ENCODE results near the gene YBX1.

DNA sequence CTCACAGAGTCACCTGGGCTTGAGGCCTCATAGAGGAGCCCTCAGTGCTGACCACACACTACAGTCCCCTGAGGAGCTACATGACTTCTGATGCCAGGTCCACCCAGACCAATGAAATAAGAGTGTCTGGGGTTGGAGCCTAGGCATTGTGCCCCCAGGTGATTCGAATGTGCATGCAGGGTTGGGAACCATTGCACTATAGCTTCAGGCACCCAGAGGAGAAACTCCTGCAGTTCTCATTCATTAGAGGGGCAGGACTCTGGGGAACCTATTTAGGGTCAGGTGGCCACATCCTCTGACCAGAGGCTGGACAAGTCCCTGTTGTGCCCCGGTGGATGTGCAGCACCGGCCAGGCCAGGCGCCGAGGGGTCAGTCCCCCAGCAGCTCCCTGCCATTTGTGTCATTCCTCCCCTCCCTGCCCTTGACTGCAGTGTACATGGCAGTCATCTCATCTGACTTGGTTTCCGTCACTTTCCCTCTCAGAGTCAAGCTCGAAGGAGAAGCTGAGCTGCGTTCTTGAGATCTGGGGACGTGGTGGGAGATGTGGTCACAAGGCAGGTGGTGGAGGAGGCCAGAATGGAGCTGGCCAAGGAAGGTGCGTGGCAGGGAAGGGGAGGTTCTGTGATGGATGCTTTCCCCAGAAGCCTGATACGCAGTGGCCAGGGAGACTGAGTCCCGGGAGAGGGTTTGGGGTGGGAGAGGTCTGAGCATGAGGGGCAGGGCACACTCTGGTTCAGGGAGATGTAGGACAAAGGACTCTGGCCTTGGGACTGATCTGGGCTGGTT, 51.4 kb downstream of the YBX1 start:
- no peak for TF ChIP-seq SPI1 (IDR thresholded peaks at IDR 0.05; ENCODE audit: low read depth, low read length)
- TF ChIP-seq POLR2A (IDR thresholded peaks at IDR 0.05; ENCODE audit: low read depth, low read length), result no peak
- TF ChIP-seq POLR2AphosphoS5 (IDR thresholded peaks at IDR 0.05; ENCODE audit: low read depth, low read length), result no peak
- no peak for TF ChIP-seq POU2F2 (IDR thresholded peaks at IDR 0.05; ENCODE audit: low read depth, low read length)
- no peak for TF ChIP-seq TAF1 (IDR thresholded peaks at IDR 0.05; ENCODE audit: low read depth, low read length)
- TF ChIP-seq PAX5 (IDR thresholded peaks at IDR 0.05; ENCODE audit: insufficient read depth, low read length, severe bottlenecking), result no peak
